Right lobe of liver (tissue), 6 donors: ENCODE results near the gene BST2. TPM values are rescaled to one million over a fixed set of nuclear protein-coding genes. Genes with fewer than 3 reads are reported as not detected.

Experiments used
- ATAC-seq, 4 donors: fragments of 200-7000 bp; cut with Tn5 transposase; one replicate each; pipeline ENCODE4 v1.9.1; 2020; ENCODE audit warnings: mild to moderate bottlenecking in 4 of 4, moderate library complexity in 4 of 4
- DNase-seq, 3 donors: peaks; one replicate each; pipeline ENCODE4 v3.0.0-alpha.2; 2020
- H3K27ac ChIP-seq, 3 donors: fragments of 200-600 bp; one replicate each; pipeline ENCODE4 v1.8.0; 2022
- H3K27me3 ChIP-seq, 2 donors: fragments of 200-600 bp; one replicate each; pipeline ENCODE4 v1.8.0; 2022
- H3K36me3 ChIP-seq, 4 donors: fragments of 200-600 bp; sonication (generic) in 1 of 4; one replicate each; pipeline versions ENCODE4 v1.5.1 to v1.8.0; 2017 to 2022; ENCODE audit warnings: control low read depth in 1 of 4
- H3K4me1 ChIP-seq, 4 donors: fragments of 200-600 bp; sonication (generic) in 1 of 4; one replicate each; pipeline versions ENCODE4 v1.5.1 to v1.8.0; 2017 to 2022; ENCODE audit warnings: control low read depth in 1 of 4
- H3K4me3 ChIP-seq, 3 donors: fragments of 200-600 bp; one replicate each; pipeline ENCODE4 v1.8.0; 2022
- H3K9me3 ChIP-seq, 4 donors: fragments of 200-600 bp; sonication (generic) in 1 of 4; one replicate each; pipeline versions ENCODE4 v1.5.1 to v1.8.0; 2017 to 2022; ENCODE audit warnings: control low read depth in 1 of 4
- POLR2A ChIP-seq: fragments of 450-650 bp; IDR thresholded peaks from one replicate; pipeline ENCODE4 v1.6.1; 2017; ENCODE audit warnings: antibody characterized with exemption, mild to moderate bottlenecking
- WGBS: methylation state at CpG from one replicate; pipeline ENCODE4 v1.1.6; 2018; ENCODE audit warnings: low coverage, low lambda C conversion rate; ENCODE audit not compliant: insufficient coverage; ENCODE audit errors: missing lambda C conversion rate; 5-methylcytosine and 5-hydroxymethylcytosine counted together
- intact Hi-C, 2 donors: fragments of 100-400 bp; cut with DNase I; formaldehyde crosslinking; loops; one replicate each; pipeline versions ENCODE4 v1.11.2 to v1.14.1; 2022
- total RNA-seq, 6 experiments: library from RNA; depleted of rRNA in 2 of 6; stranded (reverse); fragments of >200 nt in 2 of 6; fragmentation: NEBNext Ultra II Directional in 3 of 6; extraction: Animal tissue kit (Norgen Biotek cat#: 25700) in 3 of 6; gene quantifications; one replicate each; pipeline versions ENCODE4 v1.1.0 to v1.2.4, GENCODE V29; 2016 to 2023
- TF ChIP-seq, protein P1 (sequence below), 4 donors: fragments of 200-600 bp in 3 of 4; fragments of 450-650 bp in 1 of 4; IDR thresholded peaks; one replicate each; pipeline versions ENCODE4 v1.5.1 to v1.8.0; 2016 to 2022; ENCODE audit warnings: antibody characterized with exemption in 4 of 4, mild to moderate bottlenecking in 2 of 4
- donor health status: DM: no; HTN: yes; CAD: no.
- donor health status: DM: no; HTN: no; CAD: no.
- donor health status: DM: no; HTN: no; CAD: no.
- donor health status: DM: no; HTN: yes; CAD: no.
- donor health status: DM: no; HTN: yes; CAD: no.

Gene BST2
- total RNA-seq, 6 experiments from 2014 or later = 78.2 to 157 (median 96.2) TPM

DNA sequence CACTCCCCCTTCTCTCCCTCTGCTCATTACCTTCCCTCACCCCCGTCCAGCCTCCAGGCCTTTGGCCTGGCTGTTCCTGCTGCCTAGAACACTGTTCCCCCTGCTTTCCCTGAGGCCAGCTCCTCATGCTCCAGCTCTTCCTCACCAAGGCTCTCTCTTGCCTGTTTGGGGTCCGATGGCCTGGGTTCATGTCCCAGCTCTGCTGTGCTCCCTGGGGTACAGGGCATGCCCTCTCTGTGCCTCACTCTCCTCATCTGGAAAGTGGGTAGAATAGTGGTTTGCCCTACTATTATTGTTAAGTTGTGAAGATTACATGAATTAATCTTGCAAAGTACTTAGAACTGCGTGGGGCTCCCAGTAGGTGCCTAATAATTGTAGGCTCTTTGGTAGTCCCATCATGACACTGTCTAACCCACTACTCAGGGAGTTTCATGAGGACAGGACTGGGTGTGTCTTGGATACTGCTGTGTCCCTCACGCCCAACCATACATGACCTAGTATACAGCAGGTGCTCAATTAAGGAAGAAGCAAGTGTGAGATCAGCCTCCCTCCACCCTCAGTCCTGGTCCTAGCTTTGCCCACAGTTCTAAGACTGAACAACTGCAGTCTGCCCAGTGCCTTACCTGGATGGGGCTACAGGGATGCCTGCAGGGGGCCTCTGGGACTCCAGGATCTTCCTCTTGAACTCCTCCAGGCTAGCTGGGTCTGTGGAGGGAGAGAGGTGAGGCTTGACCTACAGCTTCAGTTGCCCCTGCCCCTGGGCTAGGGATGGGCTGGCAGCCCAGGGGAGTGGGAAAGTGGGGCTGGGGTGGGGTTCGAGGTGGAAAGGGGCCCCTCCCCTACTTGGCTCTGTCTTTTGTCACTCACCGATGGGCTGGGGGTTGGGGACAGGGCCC lies 45.3 kb downstream of the BST2 start:
- Histone ChIP-seq H3K4me3 (no peak overlapping the region), H3K9me3 (no peaks in the 10 kb centered on the region), H3K4me1 (no peaks in the 10 kb centered on the region), H3K27me3 (no peaks in the 10 kb centered on the region), H3K27ac (no peak overlapping the region), H3K36me3 (no peaks in the 10 kb centered on the region)
- no peak for DNase-seq
- WGBS = 59% methylated on average over 3 of the region's 6 CpGs
- ATAC-seq = peak in 1 of 4 donors; percentile 31
- TF ChIP-seq POLR2A = no peak
- TF ChIP-seq, protein P1, sequence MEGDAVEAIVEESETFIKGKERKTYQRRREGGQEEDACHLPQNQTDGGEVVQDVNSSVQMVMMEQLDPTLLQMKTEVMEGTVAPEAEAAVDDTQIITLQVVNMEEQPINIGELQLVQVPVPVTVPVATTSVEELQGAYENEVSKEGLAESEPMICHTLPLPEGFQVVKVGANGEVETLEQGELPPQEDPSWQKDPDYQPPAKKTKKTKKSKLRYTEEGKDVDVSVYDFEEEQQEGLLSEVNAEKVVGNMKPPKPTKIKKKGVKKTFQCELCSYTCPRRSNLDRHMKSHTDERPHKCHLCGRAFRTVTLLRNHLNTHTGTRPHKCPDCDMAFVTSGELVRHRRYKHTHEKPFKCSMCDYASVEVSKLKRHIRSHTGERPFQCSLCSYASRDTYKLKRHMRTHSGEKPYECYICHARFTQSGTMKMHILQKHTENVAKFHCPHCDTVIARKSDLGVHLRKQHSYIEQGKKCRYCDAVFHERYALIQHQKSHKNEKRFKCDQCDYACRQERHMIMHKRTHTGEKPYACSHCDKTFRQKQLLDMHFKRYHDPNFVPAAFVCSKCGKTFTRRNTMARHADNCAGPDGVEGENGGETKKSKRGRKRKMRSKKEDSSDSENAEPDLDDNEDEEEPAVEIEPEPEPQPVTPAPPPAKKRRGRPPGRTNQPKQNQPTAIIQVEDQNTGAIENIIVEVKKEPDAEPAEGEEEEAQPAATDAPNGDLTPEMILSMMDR (IDR thresholded peaks at IDR 0.05) = no peak
- intact Hi-C loops = no loop called here

DNA sequence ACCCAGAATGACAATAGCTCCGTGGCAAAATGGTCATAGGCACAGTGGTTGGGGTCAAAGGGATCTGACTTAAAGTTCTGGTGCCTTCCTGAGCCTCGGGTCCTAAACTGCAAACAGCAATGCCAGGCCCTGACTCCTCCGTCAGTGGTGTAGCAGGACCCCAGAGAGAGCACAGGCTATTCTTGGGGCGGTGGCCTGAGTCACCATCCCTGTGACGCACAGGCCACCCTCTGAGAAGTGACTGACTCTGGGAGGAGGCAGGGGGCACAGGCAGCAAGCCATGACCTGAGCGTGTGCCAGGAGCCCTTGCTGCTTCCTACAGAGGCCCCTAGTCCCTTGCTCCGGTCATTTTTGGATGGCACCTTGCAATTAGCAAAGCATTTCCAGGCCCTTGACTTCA lies 47.0 kb downstream of the BST2 start:
- 56% methylated on average over 2 of the region's 7 CpGs for WGBS
- DNase-seq (no peak), ATAC-seq (peak in 1 of 4 donors; percentile 36)
- Histone ChIP-seq H3K27ac (no peak overlapping the region), H3K4me1 (no peaks in the 10 kb centered on the region), H3K4me3 (no peak overlapping the region), H3K9me3 (no peaks in the 10 kb centered on the region), H3K36me3 (no peaks in the 10 kb centered on the region), H3K27me3 (no peaks in the 10 kb centered on the region)
- intact Hi-C loops = no loop called here
- TF ChIP-seq, protein P1 (IDR thresholded peaks at IDR 0.05) = no peak
- TF ChIP-seq POLR2A = no peak

DNA sequence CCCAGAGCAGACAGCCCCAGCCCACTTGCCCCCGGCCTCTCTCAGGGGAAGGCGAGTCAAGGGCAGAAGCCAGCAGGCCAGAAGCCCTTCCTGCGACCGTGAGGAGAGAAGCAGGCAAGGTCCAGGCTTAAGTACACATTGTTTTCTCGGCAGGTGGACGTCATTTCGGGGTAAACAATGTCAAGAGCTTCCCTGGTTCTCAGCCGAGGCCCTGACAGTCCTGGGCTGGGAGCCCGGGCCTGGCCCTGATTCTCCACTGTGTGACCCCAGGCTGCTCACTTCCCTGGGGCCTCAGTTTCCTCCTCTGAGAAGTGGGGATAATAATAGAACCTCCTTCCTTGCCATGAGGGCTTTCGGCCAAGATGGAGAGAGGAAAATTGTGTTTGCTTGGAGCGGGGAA lies 47.7 kb downstream of the BST2 start:
- ATAC-seq = peak in 1 of 4 donors; percentile 51
- intact Hi-C loops = no loop called here
- TF ChIP-seq POLR2A = no peak
- TF ChIP-seq, protein P1 (IDR thresholded peaks at IDR 0.05) = no peak
- Histone ChIP-seq H3K9me3 (no peaks in the 10 kb centered on the region), H3K36me3 (no peaks in the 10 kb centered on the region), H3K27me3 (no peaks in the 10 kb centered on the region), H3K27ac (no peak overlapping the region), H3K4me3 (no peak overlapping the region), H3K4me1 (no peaks in the 10 kb centered on the region)
- 90% methylated on average over 2 of the region's 11 CpGs for WGBS
- DNase-seq = no peak

DNA sequence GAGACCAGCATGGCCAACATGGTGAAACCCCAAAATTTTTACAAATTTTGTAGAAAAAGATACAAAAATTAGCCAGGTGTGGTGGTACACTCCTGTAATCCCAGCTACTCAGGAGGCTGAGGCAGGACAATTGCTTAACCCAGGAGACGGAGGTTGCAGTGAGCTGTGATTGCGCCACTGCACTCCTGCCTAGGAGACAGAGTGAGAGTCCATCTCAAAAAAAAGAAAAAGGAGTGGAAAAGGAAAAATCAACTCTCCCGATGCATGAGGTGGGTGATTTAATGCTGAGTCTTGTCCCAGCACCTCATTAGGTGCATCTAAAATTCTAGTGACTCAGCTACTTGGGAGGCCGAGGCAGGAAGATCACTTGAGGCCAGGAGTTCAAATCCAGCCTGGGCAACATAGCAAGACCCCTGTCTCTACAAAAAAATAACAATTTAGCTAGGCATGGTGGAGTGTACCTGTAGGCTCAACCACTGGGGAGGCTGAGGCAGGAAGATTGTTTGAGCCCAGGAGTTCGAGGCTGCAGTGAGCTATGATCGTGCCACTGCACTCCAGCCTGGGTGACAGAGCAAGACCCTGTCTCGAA lies 48.3 kb downstream of the BST2 start:
- Histone ChIP-seq H3K4me3 (no peak overlapping the region), H3K27me3 (no peaks in the 10 kb centered on the region), H3K9me3 (no peaks in the 10 kb centered on the region), H3K4me1 (no peaks in the 10 kb centered on the region), H3K36me3 (no peaks in the 10 kb centered on the region), H3K27ac (no peak overlapping the region)
- ATAC-seq (no peak), DNase-seq (no peak)
- TF ChIP-seq, protein P1 (IDR thresholded peaks at IDR 0.05) = no peak
- TF ChIP-seq POLR2A = no peak
- intact Hi-C loops = no loop called here
- WGBS = 71% methylated on average over 7 of the region's 7 CpGs
